OCI-LY3 (cell line): ENCODE measurements around the gene SPDYC.

Experiments used
- H2AFZ ChIP-seq: fragments of 200-600, 300-600 bp; shearing (Covaris generic); 2 replicates; pipeline ENCODE4 v1.6.0; 2014; ENCODE audit warnings: antibody characterized with exemption, low read depth, low read length
- H3K27ac ChIP-seq: fragments of 200-600, 300-600 bp; sonication (generic); 2 replicates; pipeline ENCODE4 v1.5.1; 2014; ENCODE audit warnings: mild to moderate bottlenecking, low read length, moderate library complexity, mixed read lengths
- H3K27me3 ChIP-seq: fragments of 200-600, 300-600 bp; sonication (generic); 2 replicates; pipeline ENCODE4 v1.6.1; 2014; ENCODE audit warnings: low read depth, low read length, mixed read lengths
- H3K36me3 ChIP-seq: fragments of 200-600, 300-600 bp; sonication (generic); replicated peaks from 2 replicates; pipeline ENCODE3; 2014; ENCODE audit warnings: low read depth, low read length, mixed read lengths
- H3K4me1 ChIP-seq: fragments of 300-600, 200-600 bp; sonication (generic); 2 replicates; pipeline ENCODE4 v1.6.1; 2014; ENCODE audit warnings: low read length, mixed read lengths
- H3K4me2 ChIP-seq: fragments of 200-600, 300-600 bp; sonication (generic); 2 replicates; pipeline ENCODE4 v1.6.1; 2014; ENCODE audit warnings: low read length, mixed read lengths
- H3K4me3 ChIP-seq: fragments of 300-600, 200-600 bp; sonication (generic); 2 replicates; pipeline ENCODE4 v1.5.1; 2014; ENCODE audit warnings: antibody characterized with exemption, mild to moderate bottlenecking, low read length, moderate library complexity
- H3K79me2 ChIP-seq: fragments of 300-600, 200-600 bp; shearing (Covaris generic); 2 replicates; pipeline ENCODE4 v1.6.1; 2014; ENCODE audit warnings: mild to moderate bottlenecking, low read length, mixed read lengths
- H3K9ac ChIP-seq: fragments of 300-600, 200-600 bp; shearing (Covaris generic); 2 replicates; pipeline ENCODE4 v1.6.0; 2014; ENCODE audit warnings: mild to moderate bottlenecking, low read length, moderate library complexity
- H3K9me3 ChIP-seq: fragments of 200-600, 300-600 bp; shearing (Covaris generic); 2 replicates; pipeline ENCODE4 v1.6.1; 2014; ENCODE audit warnings: low read length, mixed read lengths; ENCODE audit not compliant: insufficient read depth
- H4K20me1 ChIP-seq: fragments of 200-600, 300-600 bp; sonication (generic); 2 replicates; pipeline ENCODE4 v1.6.1; 2016; ENCODE audit warnings: low read length, mixed read lengths; ENCODE audit not compliant: insufficient read depth
- CTCF ChIP-seq: fragments of 200-600, 300-600 bp; sonication (generic); IDR thresholded peaks from 2 replicates; pipeline ENCODE4 v1.5.1; 2014; ENCODE audit warnings: antibody characterized with exemption, low read length, low read depth
- EZH2phosphoT487 ChIP-seq: fragments of 200-600 bp; shearing (Covaris generic); IDR thresholded peaks from 2 replicates; pipeline ENCODE4 v1.6.1; 2018; ENCODE audit warnings: antibody characterized with exemption, mixed run types, low read depth

Gene SPDYC

DNA sequence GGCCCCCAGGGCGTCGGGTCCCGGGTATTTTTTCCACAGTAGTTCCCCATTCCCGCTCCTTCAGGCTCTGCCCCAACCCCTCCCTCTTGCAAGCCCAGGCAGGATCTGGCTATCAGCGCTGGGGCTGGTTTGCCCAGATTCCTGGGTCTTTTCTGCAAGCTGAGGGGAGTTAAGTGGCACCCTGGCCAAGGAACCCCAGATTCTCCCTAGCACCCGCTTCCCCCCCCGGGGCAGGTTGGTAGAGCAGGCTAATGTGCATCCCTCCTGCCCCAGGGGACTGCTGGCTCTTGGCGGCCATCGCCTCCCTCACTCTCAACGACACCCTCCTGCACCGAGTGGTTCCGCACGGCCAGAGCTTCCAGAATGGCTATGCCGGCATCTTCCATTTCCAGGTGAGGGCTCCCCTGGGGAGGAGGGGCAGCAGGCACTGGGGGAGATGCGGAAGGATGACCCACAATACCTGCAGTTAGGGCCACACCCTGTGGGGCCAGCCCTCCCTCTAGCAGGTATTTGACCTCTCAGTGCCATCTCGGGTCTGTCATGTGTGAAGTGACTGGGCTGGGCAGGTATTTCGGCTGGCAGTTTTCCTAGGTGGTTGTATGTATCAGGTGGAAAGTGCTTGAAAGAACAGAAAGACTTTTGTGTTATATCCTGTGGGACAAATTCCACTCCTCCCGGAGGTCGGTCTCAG, 13.3 kb downstream of the SPDYC start:
- H3K4me1 ChIP-seq: peaks cover 13% of the 10 kb centered on the region
- H3K9me3 ChIP-seq: no peaks in the 10 kb centered on the region
- peak overlapping the region; percentile 98; the same call in 1 of the 2 replicates for H3K4me2 ChIP-seq
- peaks cover 13% of the 10 kb centered on the region for H3K79me2 ChIP-seq
- H3K4me3 ChIP-seq: no peak overlapping the region
- H3K27me3 ChIP-seq: no peaks in the 10 kb centered on the region
- H3K9ac ChIP-seq: no peak overlapping the region
- peaks cover 20% of the 10 kb centered on the region for H3K36me3 ChIP-seq
- no peaks in the 10 kb centered on the region for H4K20me1 ChIP-seq
- H3K27ac ChIP-seq: no peak overlapping the region
- no peak overlapping the region for H2AFZ ChIP-seq
- TF ChIP-seq EZH2phosphoT487 (no peak), CTCF (no peak)

DNA sequence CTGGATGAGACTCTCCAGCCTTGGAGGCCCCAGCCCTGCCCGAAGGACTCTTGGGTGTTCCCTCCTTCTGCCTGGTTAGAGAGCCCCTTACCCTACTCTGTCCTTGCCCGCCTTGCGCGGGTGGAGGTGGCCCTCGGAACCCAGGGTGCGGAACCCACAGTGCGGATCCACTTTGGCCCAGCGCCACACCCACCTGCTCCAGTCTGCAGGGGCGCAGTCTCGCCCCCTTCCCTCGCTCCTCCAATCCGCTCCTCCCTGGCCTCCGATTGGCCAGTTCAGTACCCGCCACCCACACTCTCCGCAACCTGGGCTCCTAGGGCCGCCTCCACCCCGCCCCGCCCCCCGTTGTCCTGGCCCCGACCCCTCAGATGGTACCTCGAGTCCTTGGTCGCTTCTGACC, 14.1 kb downstream of the SPDYC start:
- TF ChIP-seq CTCF (no peak), EZH2phosphoT487 (no peak)

DNA sequence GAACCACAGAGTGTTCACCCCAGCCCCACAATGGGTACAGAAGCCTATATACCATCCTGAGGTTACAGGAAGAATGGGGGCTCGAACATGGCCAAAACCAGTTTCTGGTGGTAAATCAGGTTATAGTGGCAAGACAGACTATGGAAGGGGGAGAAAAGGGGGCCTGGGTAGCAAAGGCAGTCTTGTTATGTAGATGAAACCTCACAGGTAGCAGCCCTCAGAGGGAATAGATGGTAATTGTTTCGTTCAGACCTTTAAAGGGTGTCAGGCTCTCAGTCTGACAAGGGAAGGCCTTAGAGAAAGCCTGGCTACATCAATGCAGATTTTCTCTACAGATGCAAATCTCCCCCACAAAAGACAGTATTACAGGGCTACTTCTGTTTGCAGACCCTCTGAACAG, 15.1 kb downstream of the SPDYC start:
- Histone ChIP-seq H4K20me1 (no peaks in the 10 kb centered on the region), H3K9me3 (no peaks in the 10 kb centered on the region), H3K9ac (no peak overlapping the region), H3K79me2 (peaks cover 13% of the 10 kb centered on the region), H3K4me2 (no peak overlapping the region), H3K36me3 (peaks cover 35% of the 10 kb centered on the region), H3K4me3 (no peak overlapping the region), H2AFZ (no peak overlapping the region), H3K27me3 (no peaks in the 10 kb centered on the region), H3K27ac (no peak overlapping the region), H3K4me1 (peaks cover 13% of the 10 kb centered on the region)
- TF ChIP-seq EZH2phosphoT487 (no peak), CTCF (no peak)

More for the DNA sequence above, 14.1 kb downstream of the SPDYC start:
- H3K4me3 ChIP-seq: no peak overlapping the region
- H3K27ac ChIP-seq: no peak overlapping the region
- no peak overlapping the region for H3K9ac ChIP-seq
- H3K27me3 ChIP-seq: no peaks in the 10 kb centered on the region
- peaks cover 13% of the 10 kb centered on the region for H3K79me2 ChIP-seq
- no peak overlapping the region for H3K4me2 ChIP-seq
- H3K4me1 ChIP-seq: peaks cover 13% of the 10 kb centered on the region
- no peak overlapping the region for H2AFZ ChIP-seq
- no peaks in the 10 kb centered on the region for H4K20me1 ChIP-seq
- peaks cover 25% of the 10 kb centered on the region for H3K36me3 ChIP-seq
- H3K9me3 ChIP-seq: no peaks in the 10 kb centered on the region

DNA sequence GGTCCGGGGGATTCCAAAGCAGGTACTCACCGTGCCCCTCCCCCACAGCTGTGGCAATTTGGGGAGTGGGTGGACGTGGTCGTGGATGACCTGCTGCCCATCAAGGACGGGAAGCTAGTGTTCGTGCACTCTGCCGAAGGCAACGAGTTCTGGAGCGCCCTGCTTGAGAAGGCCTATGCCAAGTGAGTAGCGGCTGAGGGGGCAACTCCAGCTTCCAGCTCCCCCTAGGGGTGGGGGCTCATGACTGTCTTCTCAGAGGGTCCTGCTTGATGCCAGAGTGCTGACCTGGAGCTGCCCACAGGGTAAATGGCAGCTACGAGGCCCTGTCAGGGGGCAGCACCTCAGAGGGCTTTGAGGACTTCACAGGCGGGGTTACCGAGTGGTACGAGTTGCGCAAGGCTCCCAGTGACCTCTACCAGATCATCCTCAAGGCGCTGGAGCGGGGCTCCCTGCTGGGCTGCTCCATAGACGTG, 15.9 kb downstream of the SPDYC start:
- H3K36me3 ChIP-seq: peaks cover 37% of the 10 kb centered on the region
- TF ChIP-seq CTCF: peak; percentile 31
- TF ChIP-seq EZH2phosphoT487: no peak
- no peak overlapping the region for H3K9ac ChIP-seq
- H3K4me3 ChIP-seq: no peak overlapping the region
- H3K4me1 ChIP-seq: peaks cover 9% of the 10 kb centered on the region
- H3K79me2 ChIP-seq: peaks cover 13% of the 10 kb centered on the region
- H3K27me3 ChIP-seq: no peaks in the 10 kb centered on the region
- no peak overlapping the region for H3K27ac ChIP-seq
- no peak overlapping the region for H3K4me2 ChIP-seq
- no peaks in the 10 kb centered on the region for H4K20me1 ChIP-seq
- no peaks in the 10 kb centered on the region for H3K9me3 ChIP-seq
- H2AFZ ChIP-seq: no peak overlapping the region
